ENCODE results near the gene GCC2. TPM values are rescaled to one million over a fixed set of nuclear protein-coding genes. Genes with fewer than 3 reads are reported as not detected.

The GCC2 gene
- total RNA-seq, 1 donor: 44.2 TPM

DNA sequence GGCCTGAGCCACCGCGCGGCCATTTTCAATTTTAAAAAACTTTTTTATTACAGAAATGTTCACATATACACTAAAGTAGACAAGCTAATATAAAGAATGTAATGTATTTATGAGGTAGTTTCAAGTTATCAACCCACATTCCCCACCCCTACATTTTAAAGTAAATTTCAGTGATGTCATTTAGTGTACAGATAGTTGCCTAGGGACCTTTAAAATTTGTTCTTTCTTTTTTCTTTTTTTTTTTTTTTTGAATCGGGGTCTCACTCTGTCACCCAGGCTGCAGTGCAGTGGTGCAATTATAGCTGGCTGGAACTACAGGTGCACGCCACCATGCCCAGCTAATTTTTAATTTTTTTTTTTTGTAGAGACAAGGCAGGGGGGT lies 82.7 kb downstream of the GCC2 start:
- peaks cover 17% of the 10 kb centered on the region for H4K20me1 ChIP-seq (ENCODE audit: insufficient read depth, low read length)
- DNase-seq (ENCODE audit: insufficient read length, low spot score, missing footprints): no peak
- no peaks in the 10 kb centered on the region for H3K27me3 ChIP-seq (ENCODE audit: insufficient read depth, low read length)
- H2AFZ ChIP-seq (ENCODE audit: low read length): no peak overlapping the region
- H3K4me3 ChIP-seq (ENCODE audit: insufficient read depth, low read length): no peak overlapping the region
- no peaks in the 10 kb centered on the region for H3K9me3 ChIP-seq (ENCODE audit: low read depth, low read length)
- no peaks in the 10 kb centered on the region for H3K36me3 ChIP-seq (ENCODE audit: insufficient read depth, low read length)
- TF ChIP-seq, protein P1, sequence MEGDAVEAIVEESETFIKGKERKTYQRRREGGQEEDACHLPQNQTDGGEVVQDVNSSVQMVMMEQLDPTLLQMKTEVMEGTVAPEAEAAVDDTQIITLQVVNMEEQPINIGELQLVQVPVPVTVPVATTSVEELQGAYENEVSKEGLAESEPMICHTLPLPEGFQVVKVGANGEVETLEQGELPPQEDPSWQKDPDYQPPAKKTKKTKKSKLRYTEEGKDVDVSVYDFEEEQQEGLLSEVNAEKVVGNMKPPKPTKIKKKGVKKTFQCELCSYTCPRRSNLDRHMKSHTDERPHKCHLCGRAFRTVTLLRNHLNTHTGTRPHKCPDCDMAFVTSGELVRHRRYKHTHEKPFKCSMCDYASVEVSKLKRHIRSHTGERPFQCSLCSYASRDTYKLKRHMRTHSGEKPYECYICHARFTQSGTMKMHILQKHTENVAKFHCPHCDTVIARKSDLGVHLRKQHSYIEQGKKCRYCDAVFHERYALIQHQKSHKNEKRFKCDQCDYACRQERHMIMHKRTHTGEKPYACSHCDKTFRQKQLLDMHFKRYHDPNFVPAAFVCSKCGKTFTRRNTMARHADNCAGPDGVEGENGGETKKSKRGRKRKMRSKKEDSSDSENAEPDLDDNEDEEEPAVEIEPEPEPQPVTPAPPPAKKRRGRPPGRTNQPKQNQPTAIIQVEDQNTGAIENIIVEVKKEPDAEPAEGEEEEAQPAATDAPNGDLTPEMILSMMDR (IDR thresholded peaks at IDR 0.05; ENCODE audit: extremely low read depth, low read depth, low read length): no peak
- H3K79me2 ChIP-seq (ENCODE audit: insufficient read depth, low read length): peaks cover 21% of the 10 kb centered on the region
- no peak overlapping the region for H3K27ac ChIP-seq (ENCODE audit: low read depth, low read length)
- peaks cover 15% of the 10 kb centered on the region for H3K4me1 ChIP-seq (ENCODE audit: insufficient read depth, low read length)
- H3K4me2 ChIP-seq (ENCODE audit: insufficient read depth, low read length): no peak overlapping the region

DNA sequence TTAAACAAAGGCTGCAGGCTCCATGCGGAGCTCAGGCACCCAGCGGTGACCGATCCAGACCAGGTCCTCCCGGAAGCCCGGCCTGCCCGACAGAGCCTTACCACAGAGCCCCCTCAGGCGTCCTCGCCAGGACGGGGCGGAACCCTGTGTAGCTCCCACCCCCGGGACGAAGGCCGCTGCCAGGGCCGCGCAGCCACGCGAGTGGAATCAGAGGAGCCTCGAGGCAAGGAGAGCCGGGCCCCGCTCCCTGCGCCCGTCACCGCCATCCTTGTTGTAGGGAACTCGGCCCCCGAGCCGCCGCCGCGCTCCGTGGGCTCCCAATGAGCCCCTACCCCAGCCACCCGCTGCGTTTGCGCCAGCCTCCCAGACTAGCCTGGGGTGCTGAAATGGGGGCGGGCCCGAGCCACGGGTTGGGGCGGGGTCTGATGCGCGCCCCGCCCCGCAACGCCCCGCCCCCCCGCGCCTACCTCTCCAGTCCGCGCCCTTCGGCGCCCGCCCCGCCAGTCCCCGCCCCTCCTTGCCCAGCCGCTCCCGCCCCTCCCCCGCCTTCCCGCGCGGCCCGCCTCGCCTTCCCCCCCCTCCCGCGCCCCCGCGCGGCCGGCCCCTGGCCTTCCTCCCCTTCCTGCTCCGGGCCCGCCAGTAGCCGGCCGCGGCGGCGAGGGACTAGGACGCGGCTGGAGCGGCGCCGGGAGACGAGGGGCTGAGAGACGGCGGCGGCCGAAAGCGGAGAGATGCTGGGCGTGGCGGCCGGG lies 85.0 kb downstream of the GCC2 start, which contains the start of gene LIMS1:
Gene LIMS1, plus strand, starts transcription at position 639 of the 752 bp plus-strand sequence. Its CDS starts 93 bp downstream, at position 732.
- Histone ChIP-seq H3K4me1 (ENCODE audit: insufficient read depth, low read length) (peaks cover 23% of the 10 kb centered on the region), H4K20me1 (ENCODE audit: insufficient read depth, low read length) (peaks cover 35% of the 10 kb centered on the region), H3K4me2 (ENCODE audit: insufficient read depth, low read length) (peak within 1 kb of the TSS; percentile 92), H3K27ac (ENCODE audit: low read depth, low read length) (peak within 1 kb of the TSS; percentile 95), H3K9me3 (ENCODE audit: low read depth, low read length) (no peaks in the 10 kb centered on the region), H3K79me2 (ENCODE audit: insufficient read depth, low read length) (peaks cover 44% of the 10 kb centered on the region), H3K36me3 (ENCODE audit: insufficient read depth, low read length) (no peaks in the 10 kb centered on the region), H3K27me3 (ENCODE audit: insufficient read depth, low read length) (no peaks in the 10 kb centered on the region), H2AFZ (ENCODE audit: low read length) (peak within 1 kb of the TSS; percentile 91), H3K4me3 (ENCODE audit: insufficient read depth, low read length) (peak within 1 kb of the TSS; percentile 96)
- DNase-seq (ENCODE audit: insufficient read length, low spot score, missing footprints): peak; percentile 99
- TF ChIP-seq, protein P1 (IDR thresholded peaks at IDR 0.05; ENCODE audit: extremely low read depth, low read depth, low read length): no peak

DNA sequence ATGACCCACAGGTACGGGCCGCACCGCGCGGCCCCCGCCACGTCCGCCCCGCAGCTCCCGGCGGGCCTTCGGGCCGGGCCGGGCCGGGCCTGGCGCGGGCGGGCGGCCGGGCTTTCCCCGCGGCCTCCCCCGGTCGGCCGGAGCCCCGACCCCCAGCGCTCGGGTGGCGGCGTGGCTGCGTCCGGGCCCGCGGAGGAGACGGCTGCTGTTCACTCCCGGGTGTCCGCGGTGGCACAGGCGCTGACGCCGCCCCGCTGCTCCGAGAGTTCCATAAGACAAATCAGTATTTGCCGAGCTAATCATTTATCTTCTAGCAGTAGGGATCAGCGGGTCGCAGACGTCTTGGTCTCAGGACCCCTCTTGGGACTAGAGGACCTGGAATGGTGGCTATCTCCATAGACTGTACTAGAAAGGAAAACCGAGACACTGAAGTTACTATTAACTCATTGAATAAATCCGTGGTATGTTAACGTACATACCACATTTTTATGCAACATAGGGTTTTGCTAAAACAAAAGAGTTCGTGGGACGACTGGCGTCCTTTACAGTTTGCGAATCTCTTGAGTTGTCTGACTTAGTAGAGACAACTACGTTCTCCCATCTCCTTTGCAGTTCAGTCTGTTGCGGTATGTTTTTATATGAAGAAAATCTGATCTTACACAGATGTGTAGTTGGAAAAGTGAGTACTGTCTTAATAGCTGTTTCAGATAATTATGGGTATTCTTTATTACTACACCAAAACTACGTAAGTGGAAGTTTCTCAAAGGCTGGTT lies 85.8 kb downstream of the GCC2 start:
- peak overlapping the region; percentile 81 for H3K4me2 ChIP-seq (ENCODE audit: insufficient read depth, low read length)
- H3K4me1 ChIP-seq (ENCODE audit: insufficient read depth, low read length): peaks cover 23% of the 10 kb centered on the region
- H3K27ac ChIP-seq (ENCODE audit: low read depth, low read length): peak overlapping the region; percentile 95
- peaks cover 52% of the 10 kb centered on the region for H3K79me2 ChIP-seq (ENCODE audit: insufficient read depth, low read length)
- peaks cover 42% of the 10 kb centered on the region for H4K20me1 ChIP-seq (ENCODE audit: insufficient read depth, low read length)
- H3K4me3 ChIP-seq (ENCODE audit: insufficient read depth, low read length): peak overlapping the region; percentile 96
- peak overlapping the region; percentile 84 for H2AFZ ChIP-seq (ENCODE audit: low read length)
- peak; percentile 72 for DNase-seq (ENCODE audit: insufficient read length, low spot score, missing footprints)
- no peaks in the 10 kb centered on the region for H3K9me3 ChIP-seq (ENCODE audit: low read depth, low read length)
- TF ChIP-seq, protein P1 (IDR thresholded peaks at IDR 0.05; ENCODE audit: extremely low read depth, low read depth, low read length): no peak
- no peaks in the 10 kb centered on the region for H3K36me3 ChIP-seq (ENCODE audit: insufficient read depth, low read length)
- no peaks in the 10 kb centered on the region for H3K27me3 ChIP-seq (ENCODE audit: insufficient read depth, low read length)

DNA sequence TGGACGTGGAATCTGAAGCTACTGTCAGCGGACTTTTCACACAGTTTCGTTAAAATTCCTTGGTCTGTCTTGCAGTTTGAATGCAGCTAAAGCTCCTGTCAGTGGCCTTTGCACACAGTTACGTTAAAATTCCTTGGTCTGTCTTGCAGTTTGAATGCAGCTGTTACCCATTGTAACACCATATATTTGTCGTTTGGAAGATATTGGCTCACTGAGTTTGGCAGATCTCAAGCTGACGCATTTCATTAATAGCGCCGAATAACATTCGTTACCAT lies 86.3 kb downstream of the GCC2 start:
- Histone ChIP-seq H3K4me2 (ENCODE audit: insufficient read depth, low read length) (peak overlapping the region; percentile 81), H3K27me3 (ENCODE audit: insufficient read depth, low read length) (no peaks in the 10 kb centered on the region), H3K79me2 (ENCODE audit: insufficient read depth, low read length) (peaks cover 55% of the 10 kb centered on the region), H2AFZ (ENCODE audit: low read length) (peak overlapping the region; percentile 84), H3K27ac (ENCODE audit: low read depth, low read length) (peak overlapping the region; percentile 95), H3K9me3 (ENCODE audit: low read depth, low read length) (no peaks in the 10 kb centered on the region), H3K4me3 (ENCODE audit: insufficient read depth, low read length) (peak overlapping the region; percentile 96), H3K36me3 (ENCODE audit: insufficient read depth, low read length) (no peaks in the 10 kb centered on the region), H3K4me1 (ENCODE audit: insufficient read depth, low read length) (peaks cover 23% of the 10 kb centered on the region), H4K20me1 (ENCODE audit: insufficient read depth, low read length) (peaks cover 44% of the 10 kb centered on the region)
- no peak for DNase-seq (ENCODE audit: insufficient read length, low spot score, missing footprints)
- TF ChIP-seq, protein P1 (IDR thresholded peaks at IDR 0.05; ENCODE audit: extremely low read depth, low read depth, low read length): no peak

Measured in osteoblast (primary cell).